HepG2 (cell line): ENCODE results near the gene INTS1. TPM values are rescaled to one million over a fixed set of nuclear protein-coding genes. Genes with fewer than 3 reads are reported as not detected.

Experiments
- CHCHD3 ChIP-seq: sonication (generic); formaldehyde crosslinking; IDR thresholded peaks from 2 replicates; pipeline ENCODE4 v1.8.0; 2022; ENCODE audit warnings: mild to moderate bottlenecking, missing genetic modification reagents, moderate library complexity
- CREB1 ChIP-seq, 2 experiments: fragments of 450-650 bp in 1 of 2; IDR thresholded peaks; 2 replicates each; pipeline ENCODE4 v1.6.1; 2016 to 2017; ENCODE audit warnings: control low read depth in 1 of 2, mild to moderate bottlenecking in 1 of 2, missing compliant biosample characterization in 1 of 2, missing genetic modification characterization in 1 of 2
- HOXA3 ChIP-seq: sonication (generic); formaldehyde crosslinking; IDR thresholded peaks from 2 replicates; pipeline ENCODE4 v1.5.0; 2020; ENCODE audit warnings: missing genetic modification reagents
- REL ChIP-seq: sonication (generic); formaldehyde crosslinking; conservative IDR thresholded peaks from 2 replicates; pipeline ENCODE4 v1.8.0; 2022; ENCODE audit warnings: mild to moderate bottlenecking, missing genetic modification reagents, moderate library complexity
- RFX3 ChIP-seq: IDR thresholded peaks from 2 replicates; pipeline ENCODE4 v1.6.1; 2016; ENCODE audit warnings: missing biosample characterization, missing genetic modification reagents
- ZNF337 ChIP-seq: sonication (generic); formaldehyde crosslinking; IDR thresholded peaks from 2 replicates; pipeline ENCODE4 v1.5.1; 2020; ENCODE audit warnings: missing genetic modification reagents, low read depth, mild to moderate bottlenecking, borderline replicate concordance
- ZZZ3 ChIP-seq: sonication (generic); formaldehyde crosslinking; IDR thresholded peaks from 2 replicates; pipeline ENCODE4 v1.4.0; 2020; ENCODE audit warnings: missing genetic modification reagents, mild to moderate bottlenecking, borderline replicate concordance
- polyA plus RNA-seq, 8 experiments: library from polyadenylated mRNA; depleted of rRNA in 3 of 8; stranded (reverse) in 7 of 8; unstranded in 1 of 8; fragments of >200 nt; fragmentation: Illumina TruSeq in 4 of 8; extraction: Trizol in 4 of 8; gene quantifications; 2 replicates each; pipeline versions ENCODE4 v1.2.1 to v1.2.3, GENCODE V29; 2011 to 2016; ENCODE audit warnings: low read depth in 4 of 8, missing spikeins in 1 of 8, mixed read lengths in 1 of 8; ENCODE audit not compliant: insufficient read depth in 1 of 8
- total RNA-seq, 5 experiments: library from RNA; depleted of rRNA; stranded (reverse); fragments of >200 nt; fragmentation: Illumina TruSeq; extraction: Trizol; gene quantifications; 2 replicates each; pipeline ENCODE4 v1.2.3, GENCODE V29; 2016; ENCODE audit warnings: low read depth in 1 of 5
- TF ChIP-seq, protein P1 (sequence below): sonication (generic); formaldehyde crosslinking; IDR thresholded peaks from 2 replicates; pipeline ENCODE4 v1.4.0; 2020; ENCODE audit warnings: missing genetic modification reagents
- TF ChIP-seq, protein P2 (sequence below): IDR thresholded peaks from 2 replicates; pipeline ENCODE4 v1.6.1; 2016; ENCODE audit warnings: mild to moderate bottlenecking
- TF ChIP-seq, protein P3 (sequence below): sonication (generic); formaldehyde crosslinking; IDR thresholded peaks from 2 replicates; pipeline ENCODE4 v1.4.0; 2020; ENCODE audit warnings: missing genetic modification reagents
- TF ChIP-seq, protein P4 (sequence below): sonication (generic); formaldehyde crosslinking; IDR thresholded peaks from 2 replicates; pipeline ENCODE4 v1.4.0; 2020; ENCODE audit warnings: mild to moderate bottlenecking, missing genetic modification reagents
- TF ChIP-seq, protein P5 (sequence below): fragments of 450-650 bp; IDR thresholded peaks from 2 replicates; pipeline ENCODE4 v1.6.1; 2016
- TF ChIP-seq, protein P6 (sequence below): sonication (generic); formaldehyde crosslinking; IDR thresholded peaks from 2 replicates; pipeline ENCODE4 v1.4.0; 2020; ENCODE audit warnings: missing genetic modification reagents

Gene INTS1
- total and polyA plus RNA-seq, 2 of the 13 experiments (the other 11 are each of a cell fraction or from before 2014, with no cell fraction given), result 13.7 to 29.0 TPM

DNA sequence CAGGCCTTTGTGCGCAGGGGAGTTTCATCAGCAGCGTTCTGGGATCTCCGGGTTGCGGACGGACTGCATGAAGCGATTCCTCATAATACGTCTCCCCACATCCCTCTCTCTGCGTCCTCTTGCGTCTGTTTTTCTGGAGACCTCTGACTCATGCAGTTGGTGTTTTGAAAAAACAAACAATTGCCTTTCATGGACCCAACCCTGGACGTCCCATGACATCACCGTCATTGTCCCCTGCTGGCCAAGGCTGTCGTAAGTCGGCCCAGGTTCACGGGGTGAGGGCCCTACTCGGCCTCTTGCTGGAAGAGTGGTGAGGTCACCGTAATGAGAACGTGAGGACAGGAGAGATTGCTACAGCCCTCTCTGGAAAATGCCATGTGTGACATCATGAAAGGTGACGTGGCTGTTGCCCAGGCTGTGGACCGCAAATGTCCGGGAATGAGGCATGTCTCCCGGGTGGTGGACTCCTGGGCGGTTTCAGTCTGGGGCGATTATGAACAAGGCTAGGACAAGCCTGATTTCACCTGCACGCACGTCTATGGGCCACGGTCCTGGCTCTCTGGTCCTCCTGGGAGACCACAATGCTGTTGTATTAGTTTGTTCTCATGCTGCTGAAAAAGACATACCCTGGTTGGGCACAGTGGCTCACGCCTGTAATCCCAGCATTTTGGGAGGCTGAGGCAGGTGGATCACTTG, 16.5 kb upstream of the INTS1 start (continued):
- TF ChIP-seq, protein P1, sequence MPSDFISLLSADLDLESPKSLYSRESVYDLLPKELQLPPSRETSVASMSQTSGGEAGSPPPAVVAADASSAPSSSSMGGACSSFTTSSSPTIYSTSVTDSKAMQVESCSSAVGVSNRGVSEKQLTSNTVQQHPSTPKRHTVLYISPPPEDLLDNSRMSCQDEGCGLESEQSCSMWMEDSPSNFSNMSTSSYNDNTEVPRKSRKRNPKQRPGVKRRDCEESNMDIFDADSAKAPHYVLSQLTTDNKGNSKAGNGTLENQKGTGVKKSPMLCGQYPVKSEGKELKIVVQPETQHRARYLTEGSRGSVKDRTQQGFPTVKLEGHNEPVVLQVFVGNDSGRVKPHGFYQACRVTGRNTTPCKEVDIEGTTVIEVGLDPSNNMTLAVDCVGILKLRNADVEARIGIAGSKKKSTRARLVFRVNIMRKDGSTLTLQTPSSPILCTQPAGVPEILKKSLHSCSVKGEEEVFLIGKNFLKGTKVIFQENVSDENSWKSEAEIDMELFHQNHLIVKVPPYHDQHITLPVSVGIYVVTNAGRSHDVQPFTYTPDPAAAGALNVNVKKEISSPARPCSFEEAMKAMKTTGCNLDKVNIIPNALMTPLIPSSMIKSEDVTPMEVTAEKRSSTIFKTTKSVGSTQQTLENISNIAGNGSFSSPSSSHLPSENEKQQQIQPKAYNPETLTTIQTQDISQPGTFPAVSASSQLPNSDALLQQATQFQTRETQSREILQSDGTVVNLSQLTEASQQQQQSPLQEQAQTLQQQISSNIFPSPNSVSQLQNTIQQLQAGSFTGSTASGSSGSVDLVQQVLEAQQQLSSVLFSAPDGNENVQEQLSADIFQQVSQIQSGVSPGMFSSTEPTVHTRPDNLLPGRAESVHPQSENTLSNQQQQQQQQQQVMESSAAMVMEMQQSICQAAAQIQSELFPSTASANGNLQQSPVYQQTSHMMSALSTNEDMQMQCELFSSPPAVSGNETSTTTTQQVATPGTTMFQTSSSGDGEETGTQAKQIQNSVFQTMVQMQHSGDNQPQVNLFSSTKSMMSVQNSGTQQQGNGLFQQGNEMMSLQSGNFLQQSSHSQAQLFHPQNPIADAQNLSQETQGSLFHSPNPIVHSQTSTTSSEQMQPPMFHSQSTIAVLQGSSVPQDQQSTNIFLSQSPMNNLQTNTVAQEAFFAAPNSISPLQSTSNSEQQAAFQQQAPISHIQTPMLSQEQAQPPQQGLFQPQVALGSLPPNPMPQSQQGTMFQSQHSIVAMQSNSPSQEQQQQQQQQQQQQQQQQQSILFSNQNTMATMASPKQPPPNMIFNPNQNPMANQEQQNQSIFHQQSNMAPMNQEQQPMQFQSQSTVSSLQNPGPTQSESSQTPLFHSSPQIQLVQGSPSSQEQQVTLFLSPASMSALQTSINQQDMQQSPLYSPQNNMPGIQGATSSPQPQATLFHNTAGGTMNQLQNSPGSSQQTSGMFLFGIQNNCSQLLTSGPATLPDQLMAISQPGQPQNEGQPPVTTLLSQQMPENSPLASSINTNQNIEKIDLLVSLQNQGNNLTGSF (CRISPR knock-in tag), result peak; percentile 51; the same call in 1 of the 2 replicates
- TF ChIP-seq, protein P2, sequence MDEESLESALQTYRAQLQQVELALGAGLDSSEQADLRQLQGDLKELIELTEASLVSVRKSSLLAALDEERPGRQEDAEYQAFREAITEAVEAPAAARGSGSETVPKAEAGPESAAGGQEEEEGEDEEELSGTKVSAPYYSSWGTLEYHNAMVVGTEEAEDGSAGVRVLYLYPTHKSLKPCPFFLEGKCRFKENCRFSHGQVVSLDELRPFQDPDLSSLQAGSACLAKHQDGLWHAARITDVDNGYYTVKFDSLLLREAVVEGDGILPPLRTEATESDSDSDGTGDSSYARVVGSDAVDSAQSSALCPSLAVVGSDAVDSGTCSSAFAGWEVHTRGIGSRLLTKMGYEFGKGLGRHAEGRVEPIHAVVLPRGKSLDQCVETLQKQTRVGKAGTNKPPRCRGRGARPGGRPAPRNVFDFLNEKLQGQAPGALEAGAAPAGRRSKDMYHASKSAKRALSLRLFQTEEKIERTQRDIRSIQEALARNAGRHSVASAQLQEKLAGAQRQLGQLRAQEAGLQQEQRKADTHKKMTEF, result peak; percentile 55; the same call in 1 of the 2 replicates
- TF ChIP-seq ZZZ3 (CRISPR knock-in tag) (0 out of 2 replicates have a peak, but pooled peaks have one; percentile 48), CHCHD3 (peak; percentile 69; the same call in 1 of the 2 replicates), HOXA3 (CRISPR knock-in tag) (peak; percentile 97), CREB1 (IDR thresholded peaks at IDR 0.05) (peak; percentile 97), CREB1 (CRISPR knock-in tag; IDR thresholded peaks at IDR 0.05) (peak; percentile 95), RFX3 (CRISPR knock-in tag) (no peak), REL (no peak), ZNF337 (no peak)
- TF ChIP-seq, protein P3, sequence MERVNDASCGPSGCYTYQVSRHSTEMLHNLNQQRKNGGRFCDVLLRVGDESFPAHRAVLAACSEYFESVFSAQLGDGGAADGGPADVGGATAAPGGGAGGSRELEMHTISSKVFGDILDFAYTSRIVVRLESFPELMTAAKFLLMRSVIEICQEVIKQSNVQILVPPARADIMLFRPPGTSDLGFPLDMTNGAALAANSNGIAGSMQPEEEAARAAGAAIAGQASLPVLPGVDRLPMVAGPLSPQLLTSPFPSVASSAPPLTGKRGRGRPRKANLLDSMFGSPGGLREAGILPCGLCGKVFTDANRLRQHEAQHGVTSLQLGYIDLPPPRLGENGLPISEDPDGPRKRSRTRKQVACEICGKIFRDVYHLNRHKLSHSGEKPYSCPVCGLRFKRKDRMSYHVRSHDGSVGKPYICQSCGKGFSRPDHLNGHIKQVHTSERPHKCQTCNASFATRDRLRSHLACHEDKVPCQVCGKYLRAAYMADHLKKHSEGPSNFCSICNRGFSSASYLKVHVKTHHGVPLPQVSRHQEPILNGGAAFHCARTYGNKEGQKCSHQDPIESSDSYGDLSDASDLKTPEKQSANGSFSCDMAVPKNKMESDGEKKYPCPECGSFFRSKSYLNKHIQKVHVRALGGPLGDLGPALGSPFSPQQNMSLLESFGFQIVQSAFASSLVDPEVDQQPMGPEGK (CRISPR knock-in tag), result peak; percentile 40; the same call in 1 of the 2 replicates
- TF ChIP-seq, protein P4, sequence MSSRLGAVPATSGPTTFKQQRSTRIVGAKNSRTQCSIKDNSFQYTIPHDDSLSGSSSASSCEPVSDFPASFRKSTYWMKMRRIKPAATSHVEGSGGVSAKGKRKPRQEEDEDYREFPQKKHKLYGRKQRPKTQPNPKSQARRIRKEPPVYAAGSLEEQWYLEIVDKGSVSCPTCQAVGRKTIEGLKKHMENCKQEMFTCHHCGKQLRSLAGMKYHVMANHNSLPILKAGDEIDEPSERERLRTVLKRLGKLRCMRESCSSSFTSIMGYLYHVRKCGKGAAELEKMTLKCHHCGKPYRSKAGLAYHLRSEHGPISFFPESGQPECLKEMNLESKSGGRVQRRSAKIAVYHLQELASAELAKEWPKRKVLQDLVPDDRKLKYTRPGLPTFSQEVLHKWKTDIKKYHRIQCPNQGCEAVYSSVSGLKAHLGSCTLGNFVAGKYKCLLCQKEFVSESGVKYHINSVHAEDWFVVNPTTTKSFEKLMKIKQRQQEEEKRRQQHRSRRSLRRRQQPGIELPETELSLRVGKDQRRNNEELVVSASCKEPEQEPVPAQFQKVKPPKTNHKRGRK (CRISPR knock-in tag), result no peak
- TF ChIP-seq, protein P5, sequence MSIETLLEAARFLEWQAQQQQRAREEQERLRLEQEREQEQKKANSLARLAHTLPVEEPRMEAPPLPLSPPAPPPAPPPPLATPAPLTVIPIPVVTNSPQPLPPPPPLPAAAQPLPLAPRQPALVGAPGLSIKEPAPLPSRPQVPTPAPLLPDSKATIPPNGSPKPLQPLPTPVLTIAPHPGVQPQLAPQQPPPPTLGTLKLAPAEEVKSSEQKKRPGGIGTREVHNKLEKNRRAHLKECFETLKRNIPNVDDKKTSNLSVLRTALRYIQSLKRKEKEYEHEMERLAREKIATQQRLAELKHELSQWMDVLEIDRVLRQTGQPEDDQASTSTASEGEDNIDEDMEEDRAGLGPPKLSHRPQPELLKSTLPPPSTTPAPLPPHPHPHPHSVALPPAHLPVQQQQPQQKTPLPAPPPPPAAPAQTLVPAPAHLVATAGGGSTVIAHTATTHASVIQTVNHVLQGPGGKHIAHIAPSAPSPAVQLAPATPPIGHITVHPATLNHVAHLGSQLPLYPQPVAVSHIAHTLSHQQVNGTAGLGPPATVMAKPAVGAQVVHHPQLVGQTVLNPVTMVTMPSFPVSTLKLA, result no peak; the same call in 1 of the 2 replicates
- TF ChIP-seq, protein P6, sequence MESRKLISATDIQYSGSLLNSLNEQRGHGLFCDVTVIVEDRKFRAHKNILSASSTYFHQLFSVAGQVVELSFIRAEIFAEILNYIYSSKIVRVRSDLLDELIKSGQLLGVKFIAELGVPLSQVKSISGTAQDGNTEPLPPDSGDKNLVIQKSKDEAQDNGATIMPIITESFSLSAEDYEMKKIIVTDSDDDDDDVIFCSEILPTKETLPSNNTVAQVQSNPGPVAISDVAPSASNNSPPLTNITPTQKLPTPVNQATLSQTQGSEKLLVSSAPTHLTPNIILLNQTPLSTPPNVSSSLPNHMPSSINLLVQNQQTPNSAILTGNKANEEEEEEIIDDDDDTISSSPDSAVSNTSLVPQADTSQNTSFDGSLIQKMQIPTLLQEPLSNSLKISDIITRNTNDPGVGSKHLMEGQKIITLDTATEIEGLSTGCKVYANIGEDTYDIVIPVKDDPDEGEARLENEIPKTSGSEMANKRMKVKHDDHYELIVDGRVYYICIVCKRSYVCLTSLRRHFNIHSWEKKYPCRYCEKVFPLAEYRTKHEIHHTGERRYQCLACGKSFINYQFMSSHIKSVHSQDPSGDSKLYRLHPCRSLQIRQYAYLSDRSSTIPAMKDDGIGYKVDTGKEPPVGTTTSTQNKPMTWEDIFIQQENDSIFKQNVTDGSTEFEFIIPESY (CRISPR knock-in tag), result no peak
